ENCODE results near the gene STRBP. TPM values are rescaled to one million over a fixed set of nuclear protein-coding genes. Genes with fewer than 3 reads are reported as not detected.
"Not testable (repeated sequence)": the region's sequence is repeated elsewhere in the genome, so short reads cannot be mapped to it uniquely, and the experiment has no call there.

STRBP gene
- total RNA-seq, 2 experiments from 2014 or later = 40.7 to 43.2 TPM

DNA sequence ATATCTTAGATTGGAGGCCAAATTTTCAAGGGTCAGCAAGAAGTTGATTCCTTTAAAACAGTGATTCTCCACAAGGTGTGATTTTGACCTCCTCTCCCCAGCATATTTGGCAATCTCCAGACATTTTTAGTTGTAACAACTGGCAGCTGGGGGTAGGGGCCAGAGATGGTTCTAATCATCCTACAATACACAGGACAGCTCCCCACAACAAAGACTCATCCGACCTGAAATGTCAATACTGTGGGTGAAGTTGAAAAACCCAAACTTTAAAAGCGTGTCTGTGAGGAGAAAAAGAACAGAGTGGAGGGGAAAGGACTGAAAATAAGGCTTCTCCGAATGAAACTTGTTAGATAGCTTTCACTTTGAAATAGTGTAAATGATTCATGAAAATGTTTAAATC, 10.0 kb upstream of the STRBP start:
- ChIA-PET POLR2A (interaction anchor here (0.7 kb wide), 1 partner anchor 61 kb away, joined by 3 read pairs; no protein-coding TSS in a partner anchor), CTCF (interaction anchor here (0.8 to 1.5 kb wide), 4 partner anchors 23 to 55 kb away, joined by 3 to 5 read pairs (median 3); no protein-coding TSS in a partner anchor)
- Mint-ChIP-seq H3K36me3 (ENCODE audit: low read depth) (no peaks in the 10 kb centered on the region), H3K27me3 (peaks cover 4% of the 10 kb centered on the region), H3K4me1 (ENCODE audit: low read depth) (peaks cover 23% of the 10 kb centered on the region), H3K27ac (peak overlapping the region; percentile 19), H3K4me3 (peak overlapping the region; percentile 40), H3K9me3 (peaks cover 11% of the 10 kb centered on the region)
- ATAC-seq (peak; percentile 80), DNase-seq (peak; percentile 46)
- intact Hi-C loops (cut with micrococcal nuclease) = no loop called here
- TF ChIP-seq, protein P1, sequence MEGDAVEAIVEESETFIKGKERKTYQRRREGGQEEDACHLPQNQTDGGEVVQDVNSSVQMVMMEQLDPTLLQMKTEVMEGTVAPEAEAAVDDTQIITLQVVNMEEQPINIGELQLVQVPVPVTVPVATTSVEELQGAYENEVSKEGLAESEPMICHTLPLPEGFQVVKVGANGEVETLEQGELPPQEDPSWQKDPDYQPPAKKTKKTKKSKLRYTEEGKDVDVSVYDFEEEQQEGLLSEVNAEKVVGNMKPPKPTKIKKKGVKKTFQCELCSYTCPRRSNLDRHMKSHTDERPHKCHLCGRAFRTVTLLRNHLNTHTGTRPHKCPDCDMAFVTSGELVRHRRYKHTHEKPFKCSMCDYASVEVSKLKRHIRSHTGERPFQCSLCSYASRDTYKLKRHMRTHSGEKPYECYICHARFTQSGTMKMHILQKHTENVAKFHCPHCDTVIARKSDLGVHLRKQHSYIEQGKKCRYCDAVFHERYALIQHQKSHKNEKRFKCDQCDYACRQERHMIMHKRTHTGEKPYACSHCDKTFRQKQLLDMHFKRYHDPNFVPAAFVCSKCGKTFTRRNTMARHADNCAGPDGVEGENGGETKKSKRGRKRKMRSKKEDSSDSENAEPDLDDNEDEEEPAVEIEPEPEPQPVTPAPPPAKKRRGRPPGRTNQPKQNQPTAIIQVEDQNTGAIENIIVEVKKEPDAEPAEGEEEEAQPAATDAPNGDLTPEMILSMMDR (IDR thresholded peaks at IDR 0.05) = no peak

DNA sequence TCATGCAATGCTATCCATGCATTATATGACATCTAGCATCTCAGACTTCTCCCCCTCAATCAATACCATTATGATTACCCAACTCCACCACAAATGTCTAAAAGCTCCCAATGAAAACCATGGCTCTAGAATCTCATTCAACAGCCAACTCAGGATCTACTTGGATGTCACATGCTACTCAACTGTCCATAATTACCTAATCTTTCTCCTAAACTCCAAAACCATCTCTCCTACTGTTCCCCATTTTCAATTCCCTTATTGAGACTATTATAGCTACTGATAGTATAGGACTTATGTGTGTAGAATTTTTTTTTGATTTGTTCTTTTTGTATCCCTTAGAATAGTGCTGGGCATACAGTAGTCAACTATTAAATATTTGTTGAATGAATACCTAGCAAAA, 8.2 kb upstream of the STRBP start:
- no peak overlapping the region for H3K4me3 Mint-ChIP-seq
- ChIA-PET POLR2A (interaction anchor here (0.7 kb wide), 1 partner anchor 48 kb away, joined by 3 read pairs; no protein-coding TSS in a partner anchor), CTCF (interaction anchor here (1.4 kb wide), 1 partner anchor 73 kb away, joined by 4 read pairs; no protein-coding TSS in a partner anchor)
- TF ChIP-seq, protein P1 (IDR thresholded peaks at IDR 0.05) = no peak
- peaks cover 3% of the 10 kb centered on the region for H3K27me3 Mint-ChIP-seq
- no peak overlapping the region for H3K27ac Mint-ChIP-seq
- intact Hi-C loops (cut with micrococcal nuclease) = no loop called here
- H3K4me1 Mint-ChIP-seq (ENCODE audit: low read depth) = peaks cover 23% of the 10 kb centered on the region
- ATAC-seq (no peak), DNase-seq (no peak)
- H3K9me3 Mint-ChIP-seq = peaks cover 11% of the 10 kb centered on the region
- H3K36me3 Mint-ChIP-seq (ENCODE audit: low read depth) = no peaks in the 10 kb centered on the region

DNA sequence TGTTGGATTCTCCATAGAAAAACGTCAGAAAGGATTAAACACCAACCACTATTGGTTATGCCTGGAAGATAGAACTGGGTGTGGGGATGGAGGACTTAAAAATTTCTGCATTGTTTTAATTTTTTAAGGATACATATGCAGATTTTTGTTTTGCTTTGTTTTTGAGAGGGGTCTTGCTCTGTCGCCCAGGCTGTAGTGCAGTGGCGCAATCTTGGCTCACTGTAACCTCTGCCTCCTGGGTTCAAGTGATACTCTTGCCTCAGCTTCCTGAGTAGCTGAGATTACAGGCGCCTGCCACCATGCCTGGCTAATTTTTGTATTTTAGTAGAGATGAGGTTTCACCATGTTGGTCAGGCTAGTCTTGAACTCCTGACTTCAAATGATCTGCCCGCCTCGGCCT, 2.7 kb upstream of the STRBP start:
- H3K36me3 Mint-ChIP-seq (ENCODE audit: low read depth); H3K27me3 Mint-ChIP-seq; H3K4me3 Mint-ChIP-seq; H3K9me3 Mint-ChIP-seq; DNase-seq; POLR2A ChIA-PET; CTCF ChIA-PET; intact Hi-C loops (cut with micrococcal nuclease); H3K27ac Mint-ChIP-seq; ATAC-seq: not testable (repeated sequence)
- peaks cover 24% of the 10 kb centered on the region for H3K4me1 Mint-ChIP-seq (ENCODE audit: low read depth)

DNA sequence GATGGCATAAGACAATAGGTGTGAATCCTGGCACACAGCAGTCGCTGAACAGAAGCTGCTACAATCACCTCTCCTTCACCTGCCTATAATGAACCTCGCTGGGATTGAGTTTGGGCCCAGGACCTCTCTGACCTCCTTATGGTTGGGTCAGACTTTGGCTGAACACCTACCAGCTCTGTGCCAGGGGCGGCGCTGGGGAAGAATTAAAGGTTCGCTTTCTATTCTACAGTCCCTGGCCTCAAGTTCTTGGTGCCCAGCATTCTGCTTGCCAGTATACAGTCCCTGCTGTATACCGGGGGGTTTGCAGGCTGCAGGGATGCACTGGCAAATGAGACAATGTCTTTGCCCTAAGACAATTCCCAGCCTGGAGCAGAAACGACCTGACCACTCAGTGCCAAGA, 895 bp upstream of the STRBP start:
- Mint-ChIP-seq H3K27me3 (no peaks in the 10 kb centered on the region), H3K4me3 (peak overlapping the region; percentile 69), H3K27ac (no peak overlapping the region), H3K9me3 (no peaks in the 10 kb centered on the region), H3K36me3 (ENCODE audit: low read depth) (no peaks in the 10 kb centered on the region), H3K4me1 (ENCODE audit: low read depth) (peaks cover 36% of the 10 kb centered on the region)
- ATAC-seq (no peak), DNase-seq (no peak)
- CTCF ChIA-PET = interaction anchor here (0.7 to 2.2 kb wide), 6 partner anchors 26 to 89 kb away, joined by 3 to 11 read pairs (median 4); no protein-coding TSS in a partner anchor
- TF ChIP-seq, protein P1 (IDR thresholded peaks at IDR 0.05) = no peak
- POLR2A ChIA-PET = interaction anchor here (0.7 to 1.0 kb wide), 3 partner anchors 38 to 80 kb away, joined by 3 to 6 read pairs (median 3); no protein-coding TSS in a partner anchor
- intact Hi-C loops (cut with micrococcal nuclease) = no loop called here

DNA sequence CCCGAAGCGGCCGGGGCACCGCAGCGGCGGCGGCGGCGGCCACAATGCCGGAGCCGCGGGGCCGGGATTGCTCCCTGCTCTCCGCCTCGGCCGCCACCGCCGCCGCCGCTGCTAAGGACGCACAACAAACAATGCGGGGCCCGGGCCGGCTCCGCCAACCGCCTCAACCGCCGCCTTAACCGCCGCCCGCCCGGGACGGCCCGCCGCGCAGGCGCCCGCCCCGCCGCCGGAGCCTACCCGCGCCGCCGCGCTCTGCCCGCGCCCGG, 254 bp downstream of the STRBP start:
- TF ChIP-seq, protein P1 (IDR thresholded peaks at IDR 0.05) = no peak
- ChIA-PET POLR2A (interaction anchor here (0.6 kb wide), 1 partner anchor 45 kb away, joined by 3 read pairs; no protein-coding TSS in a partner anchor), CTCF (interaction anchor here (1.0 to 2.2 kb wide), 2 partner anchors 21 to 81 kb away, joined by 3 to 11 read pairs; no protein-coding TSS in a partner anchor)
- ATAC-seq = no peak
- peaks cover 37% of the 10 kb centered on the region for H3K4me1 Mint-ChIP-seq (ENCODE audit: low read depth)
- H3K27me3 Mint-ChIP-seq = no peaks in the 10 kb centered on the region
- no peaks in the 10 kb centered on the region for H3K9me3 Mint-ChIP-seq
- intact Hi-C loops (cut with micrococcal nuclease) = no loop called here
- H3K36me3 Mint-ChIP-seq (ENCODE audit: low read depth) = no peaks in the 10 kb centered on the region
- peak overlapping the region; percentile 69 for H3K4me3 Mint-ChIP-seq
- no peak overlapping the region for H3K27ac Mint-ChIP-seq
- no peak for DNase-seq
